HG03342 (cell line): ENCODE measurements around the gene SERPINA7.
"Not testable (repeated sequence)": the region's sequence is repeated elsewhere in the genome, so short reads cannot be mapped to it uniquely, and the experiment has no call there.

Source experiments
- ATAC-seq: cut with Tn5 transposase; IDR thresholded peaks from one replicate; pipeline ENCODE4 v1.9.1; 2021; ENCODE audit warnings: mild to moderate bottlenecking, moderate library complexity; ENCODE audit not compliant: unreplicated experiment

SERPINA7 gene, protein sequence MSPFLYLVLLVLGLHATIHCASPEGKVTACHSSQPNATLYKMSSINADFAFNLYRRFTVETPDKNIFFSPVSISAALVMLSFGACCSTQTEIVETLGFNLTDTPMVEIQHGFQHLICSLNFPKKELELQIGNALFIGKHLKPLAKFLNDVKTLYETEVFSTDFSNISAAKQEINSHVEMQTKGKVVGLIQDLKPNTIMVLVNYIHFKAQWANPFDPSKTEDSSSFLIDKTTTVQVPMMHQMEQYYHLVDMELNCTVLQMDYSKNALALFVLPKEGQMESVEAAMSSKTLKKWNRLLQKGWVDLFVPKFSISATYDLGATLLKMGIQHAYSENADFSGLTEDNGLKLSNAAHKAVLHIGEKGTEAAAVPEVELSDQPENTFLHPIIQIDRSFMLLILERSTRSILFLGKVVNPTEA

GRCh38 chrX:106038625-106039024, at the start of gene SERPINA7:
SERPINA7 (minus strand) TSS chrX:106038727; CDS start chrX:106037058, 1,669 bp downstream.
- ATAC-seq, result no peak

DNA sequence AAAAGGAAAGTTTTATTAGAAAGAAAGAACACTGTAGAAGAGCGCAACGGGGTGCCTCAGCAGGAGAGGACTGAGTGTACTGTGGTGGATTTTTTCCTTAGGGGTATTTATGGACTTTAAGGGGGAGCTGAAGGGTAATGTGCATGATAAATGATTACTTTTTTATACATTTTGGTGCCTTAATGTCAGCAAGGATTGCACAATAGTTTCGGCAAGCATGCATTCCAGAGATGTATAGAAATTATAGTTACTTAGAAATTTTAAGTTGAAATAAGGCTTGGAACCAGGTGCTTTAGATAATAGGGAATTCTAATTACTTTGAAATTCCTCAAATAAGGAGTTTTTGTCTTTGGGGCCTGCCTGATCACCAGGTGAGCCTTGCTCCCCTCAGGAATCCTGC, 30.5 kb upstream of the SERPINA7 start:
- ATAC-seq, result no peak

DNA sequence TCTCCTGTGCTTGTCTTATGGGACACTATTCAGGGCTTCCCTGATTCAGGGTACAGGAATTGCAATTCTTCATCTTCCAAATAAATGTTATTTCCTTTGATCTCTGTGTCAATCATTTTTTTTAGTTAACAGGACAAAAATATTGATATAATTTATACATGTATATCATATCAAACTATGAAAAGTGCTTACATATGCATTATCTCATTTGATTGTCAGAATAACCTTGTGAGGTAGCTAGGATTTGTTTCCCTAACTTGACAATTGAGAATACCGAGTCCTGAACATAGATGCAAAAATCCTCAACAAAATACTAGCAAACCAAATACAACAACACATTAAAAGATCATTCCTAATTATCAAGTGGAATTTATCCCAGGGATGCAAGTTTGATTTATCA, 11.5 kb upstream of the SERPINA7 start:
- ATAC-seq, result no peak

- ATAC-seq, result no peak
These were observed 3.8 kb upstream of the SERPINA7 start for GRCh38 chrX:106042296-106042695.

- no peak for ATAC-seq
These were observed 2.3 kb upstream of the SERPINA7 start for GRCh38 chrX:106040861-106041260.

DNA sequence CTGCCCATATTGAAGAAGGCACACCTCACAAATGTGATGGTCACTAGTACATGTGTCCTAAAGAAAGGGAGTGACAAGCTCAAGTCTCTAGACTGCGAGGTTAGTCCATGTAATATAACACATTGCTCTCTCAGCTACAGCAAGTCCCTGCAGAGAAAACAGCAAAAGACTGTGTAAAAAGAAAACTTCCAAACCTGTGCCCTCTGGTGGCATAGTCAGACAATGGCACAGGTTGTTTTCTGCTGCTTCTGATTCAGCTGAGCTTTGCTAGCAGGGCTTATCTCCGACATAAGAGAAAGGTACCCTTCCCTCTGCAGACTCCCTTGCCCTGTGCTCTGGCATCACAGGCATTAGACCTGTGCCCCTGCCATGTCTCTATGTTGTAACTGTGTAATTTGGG, 1.4 kb upstream of the SERPINA7 start:
- ATAC-seq, result no peak

DNA sequence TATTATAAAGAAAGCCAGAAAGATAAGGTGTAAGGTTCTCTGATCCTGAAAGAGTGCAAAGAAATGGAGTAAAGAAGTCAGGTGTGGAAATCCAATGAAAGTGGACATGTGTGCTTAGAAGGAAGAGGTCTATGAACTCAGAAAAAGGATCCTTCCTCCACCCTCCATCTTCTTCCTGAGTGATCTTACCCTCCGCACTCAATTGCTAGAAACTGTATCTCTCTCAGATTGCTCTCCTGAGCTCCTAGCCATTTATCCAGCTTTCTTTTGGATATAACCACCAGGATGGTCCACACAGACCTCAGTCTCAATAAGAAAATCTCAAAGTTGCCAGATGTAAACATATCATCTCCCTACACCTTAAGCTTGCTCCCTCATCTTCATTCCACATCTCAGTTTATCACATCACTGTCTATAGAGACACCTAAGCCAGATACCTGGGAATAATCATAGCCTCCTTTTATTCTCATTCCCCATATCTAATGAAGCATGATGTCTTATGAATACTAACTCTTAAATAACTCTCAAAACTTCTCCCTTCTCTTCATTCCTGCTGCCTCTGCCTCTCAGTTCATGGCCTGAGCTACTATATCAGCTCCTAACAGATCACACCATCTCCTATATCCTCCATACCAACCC, 573 bp downstream of the SERPINA7 start:
- ATAC-seq, result no peak

DNA sequence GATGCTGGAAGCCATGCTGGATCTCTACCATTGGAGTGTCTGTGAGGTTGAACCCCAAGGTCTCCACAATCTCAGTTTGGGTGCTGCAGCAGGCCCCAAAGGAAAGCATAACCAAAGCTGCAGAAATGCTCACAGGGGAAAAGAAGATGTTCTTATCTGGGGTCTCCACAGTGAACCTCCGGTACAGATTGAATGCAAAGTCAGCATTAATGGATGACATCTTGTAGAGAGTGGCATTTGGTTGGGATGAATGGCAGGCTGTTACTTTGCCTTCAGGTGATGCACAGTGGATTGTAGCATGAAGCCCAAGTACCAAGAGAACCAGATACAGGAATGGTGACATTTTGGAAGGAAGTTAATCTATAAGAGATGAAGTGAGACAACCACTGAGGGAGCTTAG, 1.8 kb downstream of the SERPINA7 start:
- no peak for ATAC-seq

DNA sequence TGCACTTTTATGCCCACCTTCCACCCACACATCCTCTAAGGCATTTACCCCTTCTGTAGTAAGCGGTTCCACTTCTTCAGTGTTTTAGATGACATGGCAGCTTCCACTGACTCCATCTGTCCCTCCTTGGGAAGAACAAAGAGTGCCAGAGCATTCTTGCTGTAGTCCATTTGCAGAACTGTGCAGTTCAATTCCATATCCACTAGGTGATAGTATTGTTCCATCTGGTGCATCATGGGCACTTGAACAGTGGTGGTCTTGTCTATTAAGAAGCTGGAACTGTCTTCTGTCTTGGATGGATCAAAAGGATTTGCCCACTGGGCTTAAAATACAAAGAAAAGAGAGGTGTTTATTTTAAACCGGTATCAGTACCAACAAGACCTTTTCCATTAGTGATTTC, 3.5 kb downstream of the SERPINA7 start:
- ATAC-seq, result no peak

DNA sequence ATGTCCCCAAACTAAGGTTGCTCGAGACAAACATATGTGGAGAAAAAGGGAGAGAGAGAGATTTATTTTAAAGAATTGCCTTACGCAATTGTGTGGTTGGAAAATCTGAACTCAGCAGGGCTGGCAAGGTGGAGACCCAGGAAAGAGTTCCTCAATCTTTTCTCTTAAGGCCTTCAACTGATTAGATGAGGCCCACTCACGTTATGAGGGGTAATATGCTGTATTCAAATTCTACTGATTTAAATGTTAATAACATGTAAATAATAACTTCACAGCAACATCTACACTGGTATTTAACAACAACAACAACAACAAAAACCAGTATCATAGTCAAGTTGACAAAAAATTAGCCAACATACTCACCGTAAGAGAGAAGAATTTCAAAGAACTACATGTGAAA, 14.6 kb downstream of the SERPINA7 start:
- ATAC-seq, result no peak

DNA sequence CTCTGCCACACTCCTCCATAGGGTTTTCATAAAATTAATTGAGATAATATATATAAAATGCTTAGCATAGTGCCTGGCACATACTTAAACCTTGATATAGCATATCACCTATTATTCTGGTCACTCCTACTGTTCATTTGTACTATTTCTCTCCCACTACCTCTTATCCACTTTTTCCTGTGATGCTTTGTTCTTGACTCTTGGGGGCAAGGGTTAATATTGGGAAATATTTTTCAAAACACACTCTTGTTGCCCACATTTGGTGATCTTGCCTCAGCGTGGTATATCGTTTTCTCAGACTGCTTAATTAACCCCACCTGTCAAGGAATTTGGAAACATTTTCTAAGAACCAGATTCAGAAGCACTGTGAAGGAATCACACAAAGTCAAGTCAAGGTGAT, 16.3 kb downstream of the SERPINA7 start:
- no peak for ATAC-seq

- ATAC-seq, result no peak
These were observed 24.3 kb downstream of the SERPINA7 start for GRCh38 chrX:106014119-106014775.

DNA sequence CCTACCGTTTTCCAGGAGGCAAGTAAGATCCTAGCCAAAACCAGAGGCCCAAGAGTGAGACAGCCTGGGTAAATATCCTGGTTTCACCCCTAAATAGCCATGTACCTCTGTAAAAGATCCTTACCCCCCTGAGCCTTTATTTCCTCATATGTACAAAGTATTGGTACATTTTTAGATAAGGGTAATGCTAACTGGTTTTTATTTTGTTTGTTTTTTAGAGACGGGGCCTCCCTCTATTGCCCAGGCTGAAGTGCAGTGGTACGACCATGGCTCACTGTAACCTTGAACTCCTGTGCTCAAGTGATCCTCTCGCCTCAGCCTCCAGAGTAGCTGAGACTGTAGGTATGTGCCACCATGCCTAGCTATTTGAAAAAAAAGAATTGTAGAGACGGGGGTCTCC, 29.4 kb downstream of the SERPINA7 start:
- no peak for ATAC-seq

- ATAC-seq, result no peak
These were observed 30.7 kb downstream of the SERPINA7 start for GRCh38 chrX:106007815-106008214.

GRCh38 chrX:106005684-106006083, 32.8 kb downstream of the SERPINA7 start:
- no peak for ATAC-seq

DNA sequence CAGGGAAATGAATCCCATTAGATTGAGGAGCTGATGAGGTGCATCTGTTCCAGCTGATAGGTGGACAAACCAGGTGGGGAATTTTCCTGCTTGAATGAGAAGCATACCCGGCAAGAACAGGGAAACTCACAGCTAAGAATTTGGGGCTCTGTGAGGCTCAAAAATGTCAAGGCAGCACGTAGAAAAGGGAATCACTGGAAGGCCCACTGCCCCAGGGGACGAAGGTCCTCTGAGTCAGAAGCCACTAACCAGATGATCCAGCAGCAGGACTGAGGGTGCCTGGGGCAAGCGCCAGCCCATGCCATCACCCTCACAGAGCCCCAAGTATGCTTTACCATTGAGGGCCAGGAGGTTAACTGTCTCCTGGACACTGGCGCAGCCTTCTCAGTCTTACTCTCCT, 37.9 kb downstream of the SERPINA7 start:
- ATAC-seq, result not testable (repeated sequence)

- no peak for ATAC-seq
These were observed 38.3 kb downstream of the SERPINA7 start for GRCh38 chrX:106000203-106000602.

- no peak for ATAC-seq
These were observed 39.2 kb downstream of the SERPINA7 start for GRCh38 chrX:105999294-105999693.

GRCh38 chrX:105988487-105988886, 50.0 kb downstream of the SERPINA7 start:
- not testable (repeated sequence) for ATAC-seq
